HG03378 (cell line): ENCODE results near the gene LIX1.
"Not testable (repeated sequence)": the region's sequence is repeated elsewhere in the genome, so short reads cannot be mapped to it uniquely, and the experiment has no call there.

ENCODE experiments used
- ATAC-seq: cut with Tn5 transposase; IDR thresholded peaks from one replicate; pipeline ENCODE4 v1.9.1; 2021; ENCODE audit warnings: mild to moderate bottlenecking, moderate library complexity; ENCODE audit not compliant: unreplicated experiment

Gene LIX1

GRCh38 chr5:97142521-97143254, at the start of gene LIX1:
LIX1 (minus strand) TSS chr5:97142611; CDS start chr5:97142576, 35 bp downstream.
- peak; percentile 81 for ATAC-seq

- ATAC-seq, result no peak
Measured at GRCh38 chr5:97191893-97192292, 49.5 kb upstream of the LIX1 start.

- not testable (repeated sequence) for ATAC-seq
Measured at GRCh38 chr5:97189523-97189922, 47.1 kb upstream of the LIX1 start.

- ATAC-seq, result no peak
Measured at GRCh38 chr5:97183930-97184213, 41.5 kb upstream of the LIX1 start.

- peak; percentile 93 for ATAC-seq
Measured at GRCh38 chr5:97183100-97183929, 40.9 kb upstream of the LIX1 start, which contains the start of gene RIOK2. RIOK2 (minus strand) TSS chr5:97183247; CDS start chr5:97183191, 56 bp downstream.

- ATAC-seq, result no peak
Measured at GRCh38 chr5:97182571-97183099, 40.2 kb upstream of the LIX1 start.

GRCh38 chr5:97181856-97182545, 39.6 kb upstream of the LIX1 start:
- ATAC-seq, result no peak

GRCh38 chr5:97179457-97179856, 37.0 kb upstream of the LIX1 start:
- not testable (repeated sequence) for ATAC-seq

GRCh38 chr5:97172227-97172626, 29.8 kb upstream of the LIX1 start:
- ATAC-seq, result no peak

GRCh38 chr5:97171703-97172102, 29.3 kb upstream of the LIX1 start:
- no peak for ATAC-seq

- peak; percentile 84 for ATAC-seq
Measured at GRCh38 chr5:97167435-97167834, 25.0 kb upstream of the LIX1 start.

- no peak for ATAC-seq
Measured at GRCh38 chr5:97165726-97166125, 23.3 kb upstream of the LIX1 start.

- no peak for ATAC-seq
Measured at GRCh38 chr5:97164846-97165245, 22.4 kb upstream of the LIX1 start.

GRCh38 chr5:97163790-97164285, 21.4 kb upstream of the LIX1 start:
- ATAC-seq, result no peak

- no peak for ATAC-seq
Measured at GRCh38 chr5:97163360-97163764, 21.0 kb upstream of the LIX1 start.

GRCh38 chr5:97162045-97162444, 19.6 kb upstream of the LIX1 start:
- ATAC-seq, result peak; percentile 72

- no peak for ATAC-seq
Measured at GRCh38 chr5:97157689-97158088, 15.3 kb upstream of the LIX1 start.

GRCh38 chr5:97151370-97151769, 9.0 kb upstream of the LIX1 start:
- no peak for ATAC-seq

- ATAC-seq, result no peak
Measured at GRCh38 chr5:97150401-97150800, 8.0 kb upstream of the LIX1 start.

GRCh38 chr5:97149709-97150108, 7.3 kb upstream of the LIX1 start:
- ATAC-seq, result no peak

GRCh38 chr5:97148288-97148687, 5.9 kb upstream of the LIX1 start:
- no peak for ATAC-seq
